Stimulated activated naive CD4-positive, alpha-beta T cell treated with Interleukin-2 at 50 U/mL for 16 hours (primary cell): ENCODE data around the gene SEC14L5.
"Not testable (repeated sequence)": the region's sequence is repeated elsewhere in the genome, so short reads cannot be mapped to it uniquely, and the experiment has no call there.

Experiments
- DNase-seq: peaks from one replicate; lab custom pipeline; 2025; lab: John Stamatoyannopoulos, UW

SEC14L5 gene

DNA sequence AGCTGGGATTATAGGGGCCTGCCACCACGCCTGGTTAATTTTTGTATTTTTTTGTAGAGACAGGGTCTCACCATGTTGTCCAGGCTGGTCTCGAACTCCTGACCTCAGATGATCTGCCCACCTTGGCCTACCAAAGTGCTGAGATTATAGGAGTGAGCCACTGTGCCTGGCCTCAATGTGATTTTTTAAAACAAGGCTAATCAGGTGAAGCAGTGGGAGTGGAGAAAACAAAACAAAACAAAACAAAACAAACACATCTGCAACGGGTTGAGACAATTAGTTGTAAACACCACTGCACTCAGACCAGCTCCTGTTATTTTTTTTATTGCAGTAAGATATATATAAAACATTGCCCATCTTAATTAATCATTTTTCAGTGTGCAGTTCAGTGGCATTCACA, 6.5 kb upstream of the SEC14L5 start:
- DNase-seq: not testable (repeated sequence)

- DNase-seq: no peak
These were observed 3.4 kb upstream of the SEC14L5 start for GRCh38 chr16:4954714-4955113.

GRCh38 chr16:4957420-4957719, 760 bp upstream of the SEC14L5 start:
- no peak for DNase-seq

- no peak for DNase-seq
These were observed 644 bp downstream of the SEC14L5 start for GRCh38 chr16:4958510-4959438.

DNA sequence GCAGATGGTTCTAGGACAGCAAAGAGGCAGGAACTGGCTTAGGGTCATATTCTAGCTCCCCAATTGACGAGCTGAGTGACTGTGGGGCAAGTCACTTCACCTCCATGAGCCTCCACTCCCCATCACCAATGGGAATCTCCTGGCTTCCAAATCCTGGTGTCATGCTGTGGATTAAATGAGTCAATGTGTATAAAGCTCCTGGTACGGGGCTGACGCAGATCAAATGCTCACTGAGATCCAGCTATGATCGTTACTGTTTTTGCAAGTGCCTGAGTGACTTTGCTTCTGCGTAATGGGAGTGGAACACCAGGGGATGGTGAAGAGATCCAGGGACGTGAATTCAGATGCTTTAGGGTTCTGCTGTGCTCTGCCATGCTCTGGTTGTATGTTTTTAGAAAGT, 2.4 kb downstream of the SEC14L5 start:
- DNase-seq: no peak

GRCh38 chr16:4962716-4963115, 4.6 kb downstream of the SEC14L5 start:
- DNase-seq: no peak

DNA sequence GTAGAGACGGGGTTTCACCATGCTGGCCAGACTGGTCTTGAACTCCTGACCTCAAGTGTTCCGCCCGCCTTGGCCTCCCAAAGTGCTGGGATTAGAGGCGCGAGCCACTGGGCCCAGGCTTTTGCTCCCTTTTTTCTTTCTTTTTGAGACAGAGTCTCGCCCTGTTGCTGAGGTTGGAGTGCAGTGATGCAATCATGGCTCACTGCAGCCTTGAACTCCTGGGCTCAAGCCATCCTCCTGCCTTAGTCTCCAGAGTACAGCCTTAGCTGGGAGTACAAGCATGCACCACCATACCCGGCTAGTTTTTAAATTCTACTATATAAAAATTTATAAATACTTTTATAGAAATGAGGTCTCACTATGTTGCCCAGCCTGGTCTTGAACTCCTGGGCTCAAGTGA, 5.4 kb downstream of the SEC14L5 start:
- DNase-seq: not testable (repeated sequence)

DNA sequence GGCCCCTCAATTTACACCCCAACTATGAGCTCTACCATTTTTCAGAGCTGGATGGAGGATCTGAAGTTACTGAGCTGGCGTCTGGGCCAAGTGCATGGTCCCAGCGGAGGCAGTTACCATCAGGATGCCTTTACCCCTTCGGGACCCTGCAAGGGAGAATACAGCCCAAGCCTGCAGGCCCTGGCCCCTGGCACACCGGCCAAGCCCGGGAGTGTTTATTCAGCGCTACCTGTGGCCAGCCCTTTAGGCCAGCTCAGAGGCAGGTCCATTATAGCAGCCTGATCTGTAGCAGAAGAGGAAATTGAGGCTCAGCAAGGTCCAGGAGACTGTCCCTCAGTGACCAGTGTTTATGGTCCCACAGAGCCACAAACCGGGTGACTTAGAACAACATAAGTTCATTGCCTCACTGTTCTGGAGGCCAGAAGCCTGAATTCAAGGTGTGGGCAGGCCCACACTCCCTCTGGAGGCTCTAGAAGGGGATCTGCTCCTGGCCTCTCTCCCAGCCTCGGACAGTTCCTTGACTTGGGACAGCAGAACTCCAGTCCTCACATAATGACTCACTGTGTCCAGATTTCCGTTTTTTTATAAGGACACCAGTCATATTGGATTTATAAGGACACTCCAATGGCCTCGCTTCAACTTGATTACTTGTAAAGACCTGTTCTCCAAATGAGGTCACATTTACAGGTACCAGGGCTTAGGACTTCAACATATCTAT, 8.8 kb downstream of the SEC14L5 start:
- DNase-seq: no peak

- DNase-seq: not testable (repeated sequence)
These were observed 10.1 kb downstream of the SEC14L5 start for GRCh38 chr16:4968278-4968677.

DNA sequence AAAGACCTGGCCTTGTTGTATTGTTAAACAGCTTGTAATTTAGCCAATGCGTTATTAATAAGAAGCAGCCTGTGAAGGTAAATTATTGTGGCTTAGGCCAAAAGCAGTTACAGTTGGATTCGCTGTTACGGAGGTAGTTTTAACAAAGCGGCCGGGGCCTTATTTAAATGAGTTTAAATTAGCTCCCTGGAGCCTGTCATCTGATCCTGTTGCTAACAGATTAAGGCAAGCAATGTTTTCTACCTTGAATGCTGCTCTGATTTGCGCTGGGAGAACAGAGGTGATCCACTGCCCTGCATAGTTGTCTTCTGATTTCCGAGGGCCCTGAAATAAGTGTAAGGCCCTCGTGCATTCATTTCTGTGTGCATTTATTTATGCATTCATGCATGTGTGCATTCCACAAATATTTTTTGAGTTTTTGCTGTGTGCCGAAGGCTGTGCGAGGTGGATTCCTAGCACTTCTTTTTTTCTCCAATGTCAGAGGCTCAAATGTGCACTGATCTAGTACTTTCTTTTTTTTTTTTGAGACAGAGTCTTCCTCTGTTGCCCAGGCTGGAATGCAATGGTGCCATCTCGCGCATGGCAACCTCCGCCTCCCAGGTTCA, 10.9 kb downstream of the SEC14L5 start:
- DNase-seq: no peak

- no peak for DNase-seq
These were observed 11.9 kb downstream of the SEC14L5 start for GRCh38 chr16:4970010-4970409.

DNA sequence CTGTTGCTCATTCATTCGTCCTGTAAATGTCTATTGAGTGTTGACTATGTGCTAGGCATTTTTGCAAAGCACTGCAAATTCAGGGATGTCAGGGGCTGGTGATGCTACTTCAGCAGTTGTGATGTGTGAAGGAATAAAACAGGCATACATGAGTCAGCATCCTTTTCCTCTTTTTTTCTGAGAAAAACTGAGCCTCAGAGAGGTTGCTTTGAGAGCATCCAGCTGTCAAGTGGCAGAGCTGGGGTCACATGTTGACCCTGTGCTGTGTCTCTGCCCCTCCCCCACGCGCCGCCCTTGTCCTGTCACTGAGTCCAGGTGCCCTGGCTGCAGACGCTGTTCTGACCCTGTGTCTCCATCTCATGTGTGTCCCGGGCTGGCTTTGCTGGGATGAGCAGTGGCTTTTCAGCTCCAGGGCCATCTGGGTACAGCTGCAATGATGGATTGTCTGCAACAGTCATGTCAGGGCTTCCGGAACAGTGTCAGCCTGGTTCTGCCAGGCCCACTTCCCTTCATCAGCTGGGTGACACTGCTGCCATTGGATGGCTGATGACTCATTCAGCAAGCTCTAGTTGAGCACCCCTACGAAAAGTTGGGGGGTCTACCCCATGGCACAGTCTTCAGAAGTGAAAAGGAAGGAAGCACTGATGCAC, 14.9 kb downstream of the SEC14L5 start:
- no peak for DNase-seq

DNA sequence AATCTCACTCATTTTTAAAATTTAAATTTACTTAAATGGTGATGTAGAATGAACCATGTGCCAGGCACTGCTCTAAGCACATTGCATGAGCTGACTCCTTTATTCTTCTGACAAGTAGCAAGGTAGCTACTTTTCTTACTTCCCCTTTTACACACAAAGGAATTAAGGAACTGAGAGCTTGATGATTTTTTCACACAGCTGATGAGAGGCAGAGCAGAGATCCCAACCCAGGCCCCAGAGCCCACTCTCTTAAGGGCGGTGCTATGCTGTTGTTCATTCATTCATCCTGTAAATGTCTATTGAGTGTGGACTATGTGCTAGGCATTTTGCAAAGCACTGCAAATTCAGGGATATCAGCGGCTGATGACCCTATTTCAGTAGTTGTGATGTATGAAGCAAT, 17.9 kb downstream of the SEC14L5 start:
- no peak for DNase-seq

DNA sequence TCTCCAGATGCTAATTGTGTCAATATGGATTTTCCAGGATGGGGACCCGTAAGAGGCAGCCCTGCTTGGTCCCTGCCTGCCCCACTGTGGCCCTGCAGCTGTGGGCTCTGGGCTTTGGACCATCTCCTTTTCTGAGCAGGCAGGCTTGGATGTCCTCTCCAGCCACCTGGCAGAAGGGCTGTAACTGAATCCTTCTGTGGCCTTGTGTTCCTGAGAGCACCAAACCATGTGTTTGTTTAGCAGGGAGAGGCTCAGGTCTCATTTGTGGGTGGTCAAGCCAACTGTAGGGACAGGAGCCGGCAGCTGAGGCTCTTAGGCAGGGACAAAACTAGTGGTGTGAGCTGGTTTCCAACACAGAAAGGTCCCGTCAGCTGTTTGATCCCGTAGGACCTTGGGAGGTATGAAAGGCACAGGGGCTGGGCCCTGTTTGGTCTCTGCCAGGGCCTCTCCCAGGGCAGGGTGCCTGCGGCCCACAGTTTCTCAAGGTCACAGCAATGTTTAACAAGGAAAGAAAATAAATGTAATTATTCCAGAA, 18.5 kb downstream of the SEC14L5 start:
- no peak for DNase-seq

DNA sequence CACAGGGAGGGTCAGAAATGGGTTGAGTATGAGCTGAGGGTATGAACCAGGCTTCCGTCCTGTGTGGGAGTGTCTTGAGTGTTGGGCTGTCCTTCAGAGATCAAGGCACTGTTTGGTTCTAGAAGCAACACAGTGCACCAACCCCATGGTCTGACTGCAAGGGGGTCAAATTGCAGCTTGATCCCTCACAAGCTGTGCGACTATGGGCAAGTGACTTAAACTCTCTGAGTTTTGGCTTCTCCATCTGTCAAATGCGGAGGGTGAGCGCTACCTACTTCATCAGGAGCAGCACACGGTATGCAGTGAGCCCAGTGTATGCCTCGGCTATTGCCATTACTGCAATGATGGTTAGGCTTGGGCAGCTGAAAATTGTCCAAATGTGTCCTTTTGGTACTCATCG, 21.0 kb downstream of the SEC14L5 start:
- no peak for DNase-seq

GRCh38 chr16:4979736-4980660, 21.9 kb downstream of the SEC14L5 start:
- no peak for DNase-seq

- no peak for DNase-seq
These were observed 22.6 kb downstream of the SEC14L5 start for GRCh38 chr16:4980691-4981090.

DNA sequence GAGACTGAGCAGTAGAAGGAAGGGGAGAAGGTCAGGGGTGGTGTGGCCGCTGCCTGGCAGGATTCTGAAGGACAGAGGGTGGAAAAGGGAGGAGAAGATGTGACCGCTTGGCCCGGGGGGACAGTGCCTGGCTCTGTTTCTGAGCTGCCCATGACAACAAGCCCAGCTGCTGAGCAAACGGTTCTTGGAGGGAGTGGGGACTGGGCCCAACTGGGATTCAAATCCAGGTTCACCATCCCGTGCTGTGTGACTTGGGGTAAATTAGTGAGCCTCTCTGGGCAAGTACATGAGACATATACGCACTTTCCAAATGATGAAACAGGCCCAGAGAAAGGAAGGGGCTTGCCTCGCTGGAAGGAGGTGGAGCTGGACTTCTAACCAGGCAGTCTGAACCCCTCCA, 23.3 kb downstream of the SEC14L5 start:
- DNase-seq: no peak

DNA sequence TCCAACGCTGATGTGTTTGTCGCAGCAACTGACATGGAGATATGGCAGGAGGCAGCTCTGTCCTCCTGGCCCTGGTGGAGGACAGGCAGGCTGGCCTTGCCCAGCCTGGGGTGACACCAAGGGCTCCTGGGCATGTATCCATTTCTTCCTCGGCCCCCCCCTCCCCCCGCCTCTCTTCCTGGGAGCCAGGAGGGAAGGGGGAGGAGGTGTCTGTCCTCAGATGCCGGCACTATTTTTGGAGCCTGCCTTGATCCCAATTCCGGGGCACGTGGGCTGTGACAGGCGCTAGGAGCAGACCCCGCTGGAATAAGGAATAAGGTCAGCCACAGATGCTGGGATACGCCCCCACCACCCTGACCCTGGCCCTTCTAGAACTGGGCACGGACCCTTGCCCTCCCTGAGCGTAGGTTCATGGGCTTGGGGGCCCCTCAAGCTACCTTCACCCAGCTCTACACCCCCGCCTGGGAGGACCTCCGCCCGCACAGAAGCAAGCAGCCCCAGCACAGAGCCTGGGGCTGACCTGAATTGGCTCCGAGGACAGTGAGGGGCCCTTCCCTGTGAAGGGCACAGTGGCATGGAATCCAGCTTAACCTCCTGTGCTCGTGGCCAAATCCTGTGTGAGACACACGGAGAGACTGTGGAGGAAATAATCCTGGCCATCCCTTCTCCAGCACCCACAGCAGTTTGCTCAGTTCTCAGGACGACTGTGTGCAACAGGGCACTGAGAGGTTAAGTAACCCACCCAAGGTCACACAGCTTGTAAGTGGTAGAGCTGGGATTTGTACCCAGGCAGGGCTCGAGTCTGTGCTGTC, 24.1 kb downstream of the SEC14L5 start:
- no peak for DNase-seq
